Chondrocyte (in vitro differentiated cells): ENCODE results near the gene PMVK. TPM values are rescaled to one million over a fixed set of nuclear protein-coding genes. Genes with fewer than 3 reads are reported as not detected.
A peak's percentile ranks its signal among the peaks of the same experiment; 100 is the strongest.
"Not testable (repeated sequence)": the region's sequence is repeated elsewhere in the genome, so short reads cannot be mapped to it uniquely, and the experiment has no call there.

Source experiments
- DNase-seq: peaks from one replicate; pipeline ENCODE4 v3.0.0; 2021; ENCODE audit warnings: mixed read lengths, low spot score
- H3K27ac Mint-ChIP-seq: one replicate; pipeline ENCODE4 v1.8.0; 2021; ENCODE audit warnings: mild to moderate bottlenecking, moderate library complexity, mixed read lengths; ENCODE audit not compliant: unreplicated experiment
- H3K27me3 Mint-ChIP-seq: 2 replicates; pipeline ENCODE4 v1.8.0; 2021; ENCODE audit warnings: low read depth, mixed read lengths
- H3K36me3 Mint-ChIP-seq: 2 replicates; pipeline ENCODE4 v1.8.0; 2021; ENCODE audit warnings: low read depth, mixed read lengths
- H3K4me1 Mint-ChIP-seq: 2 replicates; pipeline ENCODE4 v1.8.0; 2021; ENCODE audit warnings: low read depth, mild to moderate bottlenecking, mixed read lengths
- H3K4me3 Mint-ChIP-seq: one replicate; pipeline ENCODE4 v1.8.0; 2021; ENCODE audit warnings: mild to moderate bottlenecking, moderate library complexity, mixed read lengths; ENCODE audit not compliant: unreplicated experiment
- H3K9me3 Mint-ChIP-seq: 2 replicates; pipeline ENCODE4 v1.8.0; 2021; ENCODE audit warnings: low read depth, mixed read lengths
- CTCF ChIP-seq: fragments of 200-600 bp; sonication (generic); IDR thresholded peaks from 2 replicates; pipeline ENCODE4 v1.5.0; 2021; ENCODE audit warnings: antibody characterized with exemption, mild to moderate bottlenecking, moderate library complexity
- long read RNA-seq: library from polyadenylated mRNA; stranded (forward); transcript quantifications from one replicate; pipeline ENCODE4 v2.0.0, GENCODE V29; 2021
- total RNA-seq: library from RNA; stranded (reverse); gene quantifications from 3 replicates; pipeline ENCODE4 v1.2.1, GENCODE V29; 2021

Gene PMVK
- 27.5 to 31.6 TPM (median 30.7 TPM) in 3 replicates for total RNA-seq
- long read RNA-seq, transcript PMVK-201 (5 exons, 1,280 nt), result major isoform, 36 of 44 reads
- long read RNA-seq, partial matches to known transcripts, result 8 of 44 reads
- long read RNA-seq, other reads (novel, unspliced or antisense), result 0 of 44 reads

DNA sequence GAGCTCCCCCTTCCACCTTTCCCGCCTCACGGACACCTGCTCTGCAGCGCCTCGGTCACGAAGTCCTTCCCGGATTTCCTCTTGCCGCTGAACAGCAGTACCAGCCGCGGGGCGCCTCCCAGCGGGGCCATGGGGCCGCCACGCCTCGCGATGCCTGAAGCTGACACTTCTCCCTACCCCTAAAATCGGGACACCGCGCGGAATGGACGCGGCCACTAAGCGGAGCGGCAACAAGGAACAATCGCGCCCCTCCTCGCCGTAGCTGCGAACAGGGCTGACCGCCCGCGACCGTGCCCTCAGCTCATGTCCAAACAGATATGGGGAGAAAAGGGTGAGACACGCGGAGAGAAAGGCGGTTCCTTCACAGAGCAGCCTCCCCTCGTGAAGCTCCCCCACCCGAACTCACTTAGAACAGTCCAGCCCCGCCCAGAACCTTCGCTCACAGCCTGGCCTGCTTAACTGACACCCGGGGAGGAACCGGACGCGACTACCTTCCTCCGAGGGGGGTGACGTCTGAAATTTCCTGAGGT lies at the start of gene PMVK:
Gene PMVK (minus strand): TSS at position 165 of the 530 bp plus-strand sequence. CDS start 34 bp downstream, at position 131.
- peak; percentile 66 for TF ChIP-seq CTCF
- Mint-ChIP-seq H3K36me3 (no peaks in the 10 kb centered on the region), H3K9me3 (no peaks in the 10 kb centered on the region), H3K4me3 (peak within 1 kb of the TSS; percentile 93), H3K4me1 (peaks cover 34% of the 10 kb centered on the region), H3K27me3 (no peaks in the 10 kb centered on the region), H3K27ac (peak within 1 kb of the TSS; percentile 98)
- peak; percentile 97 for DNase-seq

GRCh38 chr1:154983776-154984466 lies 47.4 kb upstream of the PMVK start:
- Mint-ChIP-seq H3K4me1 (peaks cover 6% of the 10 kb centered on the region), H3K4me3 (no peak overlapping the region), H3K27ac (no peak overlapping the region), H3K9me3 (no peaks in the 10 kb centered on the region), H3K36me3 (peaks cover 3% of the 10 kb centered on the region), H3K27me3 (no peaks in the 10 kb centered on the region)
- no peak for TF ChIP-seq CTCF
- peak; percentile 58 for DNase-seq

GRCh38 chr1:154982897-154983648 lies 46.6 kb upstream of the PMVK start, which contains the start of gene FLAD1:
TSS of gene FLAD1 (plus strand) at chr1:154983344. CDS start at chr1:154983695, 351 bp downstream.
- Mint-ChIP-seq H3K27me3 (no peaks in the 10 kb centered on the region), H3K4me3 (no peak within 1 kb of the TSS), H3K36me3 (no peaks in the 10 kb centered on the region), H3K4me1 (peaks cover 6% of the 10 kb centered on the region), H3K27ac (no peak within 1 kb of the TSS), H3K9me3 (no peaks in the 10 kb centered on the region)
- TF ChIP-seq CTCF, result no peak
- DNase-seq, result peak; percentile 96

DNA sequence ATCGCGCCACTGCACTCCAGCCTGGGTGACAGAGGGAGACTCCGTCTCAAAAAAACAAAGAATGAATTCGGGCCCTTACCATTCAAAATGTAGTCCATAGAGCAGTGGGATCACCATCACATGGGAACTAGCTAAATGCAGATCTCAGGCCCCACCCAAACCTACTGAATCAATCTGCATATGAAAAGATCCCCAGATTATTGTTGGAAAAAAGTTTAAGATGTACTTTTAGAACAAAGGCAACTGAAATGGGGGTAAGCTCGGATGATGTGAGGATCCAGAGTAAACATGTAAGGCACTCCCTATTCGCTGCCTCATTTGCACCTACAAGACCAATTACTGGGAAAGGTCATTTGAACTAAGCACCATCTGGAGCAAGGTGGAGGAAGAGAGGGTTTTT lies 45.8 kb upstream of the PMVK start:
- DNase-seq, result no peak
- Mint-ChIP-seq H3K27ac (no peak overlapping the region), H3K36me3 (no peaks in the 10 kb centered on the region), H3K4me1 (peaks cover 8% of the 10 kb centered on the region), H3K4me3 (no peak overlapping the region), H3K9me3 (no peaks in the 10 kb centered on the region), H3K27me3 (no peaks in the 10 kb centered on the region)
- no peak for TF ChIP-seq CTCF

- Mint-ChIP-seq H3K9me3 (no peaks in the 10 kb centered on the region), H3K27ac (no peak overlapping the region), H3K36me3 (no peaks in the 10 kb centered on the region), H3K4me3 (no peak overlapping the region), H3K4me1 (peaks cover 3% of the 10 kb centered on the region), H3K27me3 (no peaks in the 10 kb centered on the region)
- TF ChIP-seq CTCF, result no peak
- DNase-seq, result no peak
Observed at GRCh38 chr1:154978360-154978759, 41.8 kb upstream of the PMVK start.

DNA sequence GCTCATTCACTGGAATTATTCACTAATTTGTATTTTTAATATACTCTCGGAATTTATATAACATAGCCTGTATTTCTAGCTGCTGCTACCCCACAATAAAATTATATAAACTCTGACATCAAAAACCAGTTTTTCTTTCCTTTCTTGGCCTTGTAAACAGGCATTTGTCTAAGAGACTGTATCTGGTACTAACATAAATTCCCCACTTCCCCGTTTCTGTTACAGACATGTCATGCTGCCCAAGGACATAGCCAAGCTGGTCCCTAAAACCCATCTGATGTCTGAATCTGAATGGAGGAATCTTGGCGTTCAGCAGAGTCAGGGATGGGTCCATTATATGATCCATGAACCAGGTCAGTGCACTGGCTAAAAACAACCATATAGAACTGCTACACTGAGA lies 41.2 kb upstream of the PMVK start:
- DNase-seq, H3K27ac Mint-ChIP-seq, H3K36me3 Mint-ChIP-seq, H3K4me1 Mint-ChIP-seq, H3K4me3 Mint-ChIP-seq, H3K9me3 Mint-ChIP-seq, H3K27me3 Mint-ChIP-seq: not testable (repeated sequence)
